Measurements from ENCODE around the gene BCOR. TPM values are rescaled to one million over a fixed set of nuclear protein-coding genes. Genes with fewer than 3 reads are reported as not detected.

BCOR gene
- total and polyA plus RNA-seq, 9 of the 15 experiments (the other 6 are each of a cell fraction or from before 2014, with no cell fraction given) = 27.5 to 113 (median 37.6) TPM

- ChIA-PET POLR2A (interaction anchor here (0.7 to 1.3 kb wide), 6 partner anchors 9 to 147 kb away, joined by 3 to 5 read pairs (median 3); no protein-coding TSS in a partner anchor), CTCF (ENCODE audit: low intra/inter-chr PET ratio) (no interaction called here)
- WGBS (ENCODE audit: insufficient coverage, low coverage, missing lambda C conversion rate) = 64% methylated on average over 7 of the region's 7 CpGs
- Histone ChIP-seq H3K27me3 (ENCODE audit: control insufficient read depth in 2 of 2, insufficient read depth in 2 of 2, low read length in 2 of 2) (no peaks in the 10 kb centered on the region), H3K4me1 (replicated peaks in 1 of 2; ENCODE audit: control insufficient read depth in 2 of 2, insufficient read depth in 2 of 2, low read length in 2 of 2) (peaks cover 55 to 64% of the 10 kb centered on the region in 2 experiments), H3K27ac (ENCODE audit: extremely low read depth, low read depth, low read length) (peak overlapping the region; percentile 57), H3K9ac (ENCODE audit: insufficient read depth in 1 of 2, low read depth in 2 of 2, low read length in 2 of 2) (peak overlapping the region; percentile 44 to 87; a peak in 3 of 4 replicates), H3K4me2 (ENCODE audit: insufficient read depth, low read length) (peak overlapping the region; percentile 64), H3K4me3 (peak overlapping the region; percentile 70), H3K79me2 (ENCODE audit: control insufficient read depth, insufficient read depth, low read length) (peaks cover 100% of the 10 kb centered on the region), H3K9me3 (replicated peaks; ENCODE audit: control insufficient read depth, insufficient read depth, low read depth, low read length) (no peaks in the 10 kb centered on the region), H4K20me1 (replicated peaks; ENCODE audit: control insufficient read depth, insufficient read depth, low read length) (peaks cover 98% of the 10 kb centered on the region), H3K9me1 (ENCODE audit: control insufficient read depth, insufficient read depth, low read length) (peaks cover 17% of the 10 kb centered on the region), H3K36me3 (ENCODE audit: control insufficient read depth, insufficient read depth, low read length) (peaks cover 59% of the 10 kb centered on the region), H2AFZ (ENCODE audit: low read depth, low read length) (no peak overlapping the region)
- BruUV-seq (replicated peaks) = no TSS peak
- ATAC-seq (no peak), DNase-seq (ENCODE audit: extremely low read depth in 1 of 4, low spot score in 3 of 4) (no peak), FAIRE-seq (no peak)
- TF ChIP-seq TEAD1 (CRISPR knock-in tag; IDR thresholded peaks at IDR 0.05) = no peak
- no peak for TF ChIP-seq ZC3H4 (CRISPR knock-in tag; IDR thresholded peaks at IDR 0.05; ENCODE audit: borderline replicate concordance)
- TF ChIP-seq ZBTB26 (CRISPR knock-in tag; IDR thresholded peaks at IDR 0.05) = no peak
- in situ Hi-C loops (cut with MboI) = no loop called here
- intact Hi-C loops (cut with micrococcal nuclease) = loop anchor here (10.0 kb wide), 1 partner anchor 76 kb away; no protein-coding TSS in a partner anchor
Observed at GRCh38 chrX:40090961-40091360, 6.8 kb downstream of the BCOR start.
